Mucosa of descending colon (tissue), 3 donors: Measurements from ENCODE around the gene GPR39. TPM values are rescaled to one million over a fixed set of nuclear protein-coding genes. Genes with fewer than 3 reads are reported as not detected.
"Not testable (repeated sequence)": the region's sequence is repeated elsewhere in the genome, so short reads cannot be mapped to it uniquely, and the experiment has no call there.

Experiments used
- ATAC-seq: fragments of 200-7000 bp; cut with Tn5 transposase; one replicate; pipeline ENCODE4 v1.9.1; 2020; ENCODE audit warnings: mild to moderate bottlenecking, moderate library complexity
- DNase-seq, 3 donors: peaks; one replicate each; pipeline ENCODE4 v3.0.0-alpha.2; 2020
- H3K36me3 ChIP-seq: fragments of 200-600 bp; one replicate; pipeline ENCODE4 v1.8.0; 2021; ENCODE audit warnings: low read depth, mild to moderate bottlenecking
- H3K4me1 ChIP-seq: fragments of 200-600 bp; one replicate; pipeline ENCODE4 v1.8.0; 2021; ENCODE audit warnings: low read depth, mild to moderate bottlenecking
- H3K4me3 ChIP-seq: fragments of 200-600 bp; one replicate; pipeline ENCODE4 v1.8.0; 2021; ENCODE audit warnings: mild to moderate bottlenecking
- H3K9me3 ChIP-seq: fragments of 200-600 bp; one replicate; pipeline ENCODE4 v1.8.0; 2021; ENCODE audit warnings: mild to moderate bottlenecking
- intact Hi-C, 2 donors: fragments of 100-400 bp; cut with DNase I in 1 of 2; cut with micrococcal nuclease in 1 of 2; formaldehyde crosslinking; loops; one replicate each; pipeline versions ENCODE4 v1.11.0 to v1.11.1; 2022; cut with DNase I, micrococcal nuclease
- total RNA-seq, 3 donors: library from RNA; stranded (reverse); fragmentation: NEBNext Ultra II Directional in 2 of 3; extraction: Animal tissue kit (Norgen Biotek cat#: 25700) in 2 of 3; gene quantifications; one replicate each; pipeline versions ENCODE4 v1.2.1 to v1.2.4, GENCODE V29; 2021 to 2023
- TF ChIP-seq, protein P1 (sequence below): fragments of 200-600 bp; IDR thresholded peaks from one replicate; pipeline ENCODE4 v1.8.0; 2022; ENCODE audit warnings: antibody characterized with exemption, mild to moderate bottlenecking
- donor health status: DM: no; HTN: no; CAD: no; lungs with moderate emphysema.
- donor health status: DM: no; HTN: no; CAD: no.
- donor health status: DM: no; HTN: yes; CAD: no.

The GPR39 gene
- total RNA-seq, 3 donors from 2014 or later: 11.6 to 33.7 (median 20.6) TPM

- no peak for DNase-seq
- intact Hi-C loops: no loop called here
- Histone ChIP-seq H3K36me3 (no peaks in the 10 kb centered on the region), H3K4me1 (no peaks in the 10 kb centered on the region), H3K9me3 (no peaks in the 10 kb centered on the region), H3K4me3 (no peak overlapping the region)
- ATAC-seq: no peak
- TF ChIP-seq, protein P1, sequence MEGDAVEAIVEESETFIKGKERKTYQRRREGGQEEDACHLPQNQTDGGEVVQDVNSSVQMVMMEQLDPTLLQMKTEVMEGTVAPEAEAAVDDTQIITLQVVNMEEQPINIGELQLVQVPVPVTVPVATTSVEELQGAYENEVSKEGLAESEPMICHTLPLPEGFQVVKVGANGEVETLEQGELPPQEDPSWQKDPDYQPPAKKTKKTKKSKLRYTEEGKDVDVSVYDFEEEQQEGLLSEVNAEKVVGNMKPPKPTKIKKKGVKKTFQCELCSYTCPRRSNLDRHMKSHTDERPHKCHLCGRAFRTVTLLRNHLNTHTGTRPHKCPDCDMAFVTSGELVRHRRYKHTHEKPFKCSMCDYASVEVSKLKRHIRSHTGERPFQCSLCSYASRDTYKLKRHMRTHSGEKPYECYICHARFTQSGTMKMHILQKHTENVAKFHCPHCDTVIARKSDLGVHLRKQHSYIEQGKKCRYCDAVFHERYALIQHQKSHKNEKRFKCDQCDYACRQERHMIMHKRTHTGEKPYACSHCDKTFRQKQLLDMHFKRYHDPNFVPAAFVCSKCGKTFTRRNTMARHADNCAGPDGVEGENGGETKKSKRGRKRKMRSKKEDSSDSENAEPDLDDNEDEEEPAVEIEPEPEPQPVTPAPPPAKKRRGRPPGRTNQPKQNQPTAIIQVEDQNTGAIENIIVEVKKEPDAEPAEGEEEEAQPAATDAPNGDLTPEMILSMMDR: no peak
Observed at GRCh38 chr2:132390076-132390475, 26.5 kb upstream of the GPR39 start.

- Histone ChIP-seq H3K4me3 (no peak overlapping the region), H3K9me3 (no peaks in the 10 kb centered on the region), H3K4me1 (no peaks in the 10 kb centered on the region), H3K36me3 (no peaks in the 10 kb centered on the region)
- DNase-seq (no peak), ATAC-seq (no peak)
- TF ChIP-seq, protein P1: no peak
- intact Hi-C loops: no loop called here
Observed at GRCh38 chr2:132391378-132391777, 25.2 kb upstream of the GPR39 start.

GRCh38 chr2:132392221-132392620, 24.4 kb upstream of the GPR39 start:
- TF ChIP-seq, protein P1: no peak
- no peak for DNase-seq
- no peak overlapping the region for H3K4me3 ChIP-seq
- no peaks in the 10 kb centered on the region for H3K36me3 ChIP-seq
- ATAC-seq: no peak
- no peaks in the 10 kb centered on the region for H3K4me1 ChIP-seq
- intact Hi-C loops: no loop called here
- H3K9me3 ChIP-seq: no peaks in the 10 kb centered on the region

DNA sequence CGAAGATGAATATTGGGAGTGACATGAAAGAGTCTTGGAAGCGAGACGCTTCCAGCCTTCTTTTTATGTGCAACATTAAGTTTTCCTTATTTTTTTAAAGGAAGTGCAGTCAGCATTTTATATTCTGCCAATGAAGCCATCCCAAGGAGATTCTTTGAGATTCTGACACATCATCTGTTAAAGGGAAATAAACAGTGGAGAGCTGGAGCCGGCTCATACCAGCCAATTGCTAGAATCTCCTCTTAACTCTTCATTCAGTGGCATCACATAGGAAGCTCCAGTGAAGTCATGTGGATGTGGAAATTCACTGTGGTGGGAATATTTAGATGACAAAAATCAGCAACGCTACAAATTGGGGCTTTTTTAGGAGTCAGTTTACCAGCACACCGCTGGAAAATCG, 23.7 kb upstream of the GPR39 start:
- DNase-seq (no peak), ATAC-seq (no peak)
- Histone ChIP-seq H3K4me3 (no peak overlapping the region), H3K9me3 (no peaks in the 10 kb centered on the region), H3K4me1 (no peaks in the 10 kb centered on the region), H3K36me3 (no peaks in the 10 kb centered on the region)
- intact Hi-C loops: no loop called here
- TF ChIP-seq, protein P1: no peak

DNA sequence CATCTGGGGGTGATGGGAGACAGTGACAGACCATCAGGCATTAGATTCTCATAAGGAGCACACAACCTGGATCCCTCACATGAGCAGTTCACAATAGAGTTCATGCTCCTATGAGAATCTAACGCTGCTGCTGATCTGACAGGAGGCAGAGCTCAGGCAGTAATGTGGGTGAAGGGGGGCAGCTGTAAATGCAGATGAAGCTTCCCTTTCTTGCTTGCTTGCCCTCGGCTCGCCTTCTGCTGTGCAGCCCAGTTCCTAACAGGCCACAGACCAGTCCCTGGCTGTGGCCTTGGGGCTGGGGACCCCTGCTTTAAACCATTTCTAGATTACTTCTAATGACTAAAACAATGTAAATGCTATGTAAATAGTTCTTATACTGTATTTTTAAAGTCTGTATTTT, 19.6 kb upstream of the GPR39 start:
- H3K4me3 ChIP-seq, intact Hi-C loops: not testable (repeated sequence)

GRCh38 chr2:132400169-132400900, 16.3 kb upstream of the GPR39 start:
- DNase-seq (no peak), ATAC-seq (peak; percentile 80)
- no peaks in the 10 kb centered on the region for H3K36me3 ChIP-seq

More for the DNA sequence above, 19.6 kb upstream of the GPR39 start:
- not testable (repeated sequence) for H3K36me3 ChIP-seq, DNase-seq, H3K4me1 ChIP-seq, H3K9me3 ChIP-seq, ATAC-seq

More at GRCh38 chr2:132400169-132400900, 16.3 kb upstream of the GPR39 start:
- Histone ChIP-seq H3K4me1 (no peaks in the 10 kb centered on the region), H3K4me3 (no peak overlapping the region), H3K9me3 (no peaks in the 10 kb centered on the region)
- intact Hi-C loops: no loop called here
- TF ChIP-seq, protein P1: no peak
